Smooth muscle cell (in vitro differentiated cells): ENCODE results near the gene GNAI3. TPM values are rescaled to one million over a fixed set of nuclear protein-coding genes. Genes with fewer than 3 reads are reported as not detected.
A peak's percentile ranks its signal among the peaks of the same experiment; 100 is the strongest.

Source experiments
- DNase-seq: peaks from one replicate; lab custom pipeline; 2025; ENCODE audit not compliant: unreplicated experiment; lab: John Stamatoyannopoulos, UW
- H2AFZ ChIP-seq: fragments of 200-600 bp; sonication (generic); 2 replicates; pipeline ENCODE4 v1.6.0; 2016; ENCODE audit warnings: antibody characterized with exemption, low read depth, mild to moderate bottlenecking
- H3F3A ChIP-seq: fragments of 200-600 bp; sonication (generic); 2 replicates; pipeline ENCODE4 v1.6.0; 2017; ENCODE audit warnings: antibody characterized with exemption, low read depth
- H3K27ac ChIP-seq: fragments of 200-600 bp; sonication (generic); 2 replicates; pipeline ENCODE4 v1.5.1; 2016; ENCODE audit warnings: low read depth, mild to moderate bottlenecking
- H3K27me3 ChIP-seq: fragments of 200-600 bp; sonication (generic); 2 replicates; pipeline ENCODE4 v1.6.1; 2016; ENCODE audit warnings: low read depth, mild to moderate bottlenecking
- H3K36me3 ChIP-seq: fragments of 200-600 bp; sonication (generic); 2 replicates; pipeline ENCODE4 v1.5.1; 2016; ENCODE audit warnings: low read depth
- H3K4me1 ChIP-seq: fragments of 200-600 bp; sonication (generic); 2 replicates; pipeline ENCODE4 v1.5.1; 2016; ENCODE audit warnings: low read depth
- H3K4me2 ChIP-seq: fragments of 200-600 bp; sonication (generic); 2 replicates; pipeline ENCODE4 v1.6.0; 2016; ENCODE audit warnings: mild to moderate bottlenecking
- H3K4me3 ChIP-seq: fragments of 200-600 bp; sonication (generic); 2 replicates; pipeline ENCODE4 v1.5.1; 2016; ENCODE audit warnings: mild to moderate bottlenecking
- H3K79me2 ChIP-seq: fragments of 200-600 bp; sonication (generic); 2 replicates; pipeline ENCODE4 v1.6.0; 2016; ENCODE audit warnings: low read depth, mild to moderate bottlenecking
- H3K9ac ChIP-seq: fragments of 200-600 bp; sonication (generic); 2 replicates; pipeline ENCODE4 v1.6.0; 2016; ENCODE audit warnings: low read depth
- H3K9me3 ChIP-seq: fragments of 200-600 bp; sonication (generic); replicated peaks from 2 replicates; pipeline ENCODE4 v1.5.1; 2016; ENCODE audit warnings: low read depth
- H4K20me1 ChIP-seq: fragments of 200-600 bp; sonication (generic); 2 replicates; pipeline ENCODE4 v1.6.0; 2016; ENCODE audit warnings: low read depth
- CTCF ChIP-seq: fragments of 200-600 bp; sonication (generic); IDR thresholded peaks from 2 replicates; pipeline ENCODE4 v1.5.1; 2017; ENCODE audit warnings: borderline replicate concordance, mild to moderate bottlenecking, antibody characterized with exemption; ENCODE audit not compliant: insufficient read depth, poor library complexity, severe bottlenecking
- WGBS: methylation state at CpG from one replicate; pipeline ENCODE4 v1.1.7; 2016; ENCODE audit warnings: low lambda C conversion rate; 5-methylcytosine and 5-hydroxymethylcytosine counted together
- polyA plus RNA-seq: library from polyadenylated mRNA; unstranded; fragments of >200 nt; fragmentation: Nextera tagmentation; extraction: Ambion mirVana; gene quantifications from 2 replicates; pipeline ENCODE4 v1.2.1, GENCODE V29; 2016
- total RNA-seq: library from RNA; depleted of rRNA; stranded (reverse); fragments of >200 nt; gene quantifications from 2 replicates; pipeline ENCODE4 v1.2.3, GENCODE V29; 2014

GNAI3 gene
- total and polyA plus RNA-seq, 2 experiments from 2014 or later: 11.4 to 15.4 TPM

- H3K9ac ChIP-seq: no peak overlapping the region
- H2AFZ ChIP-seq: no peak overlapping the region
- H3K4me2 ChIP-seq: no peak overlapping the region
- 59% methylated on average over 6 of the region's 6 CpGs for WGBS
- H3K27ac ChIP-seq: no peak overlapping the region
- no peak overlapping the region for H3K4me3 ChIP-seq
- peaks cover 4% of the 10 kb centered on the region for H3K4me1 ChIP-seq
- H4K20me1 ChIP-seq: no peaks in the 10 kb centered on the region
- no peak for DNase-seq
- H3K79me2 ChIP-seq: no peaks in the 10 kb centered on the region
- H3K27me3 ChIP-seq: no peaks in the 10 kb centered on the region
- TF ChIP-seq CTCF: no peak
- H3K36me3 ChIP-seq: no peaks in the 10 kb centered on the region
- no peaks in the 10 kb centered on the region for H3F3A ChIP-seq
- H3K9me3 ChIP-seq: no peaks in the 10 kb centered on the region
These were observed 91.4 kb downstream of the GNAI3 start for GRCh38 chr1:109639841-109640184.

DNA sequence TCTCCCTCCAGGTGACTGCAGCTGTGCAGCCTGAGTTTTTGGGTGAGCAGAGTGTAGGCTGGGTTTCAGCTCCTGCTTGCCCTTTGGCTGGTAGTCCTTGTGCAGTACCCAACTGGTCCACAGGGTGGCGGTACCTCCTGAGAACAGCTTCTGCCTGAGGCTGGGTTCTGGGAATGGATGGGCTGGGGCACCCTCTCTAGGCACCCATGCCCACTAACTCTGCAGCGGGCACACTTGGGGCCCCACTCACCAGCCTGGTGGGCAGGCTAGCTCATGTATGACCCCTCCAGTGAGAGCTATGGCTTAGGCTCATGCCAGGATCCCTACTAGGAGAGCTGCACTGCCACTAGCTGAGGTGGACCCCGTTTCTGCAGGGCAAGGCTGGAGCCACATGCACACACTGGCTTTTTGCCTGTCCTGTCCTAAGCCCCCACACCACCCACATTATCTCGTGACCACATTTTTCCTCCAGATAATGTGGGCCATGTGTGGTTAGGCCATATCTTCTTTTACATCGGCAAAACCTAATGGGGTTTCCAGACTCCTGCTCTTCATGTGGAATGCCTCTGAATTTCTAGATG lies 92.0 kb downstream of the GNAI3 start:
- WGBS: 20% methylated on average over 5 of the region's 5 CpGs

GRCh38 chr1:109641078-109641740 lies 92.8 kb downstream of the GNAI3 start:
- H3K9me3 ChIP-seq: no peaks in the 10 kb centered on the region
- H3K27me3 ChIP-seq: no peaks in the 10 kb centered on the region
- no peak overlapping the region for H3K9ac ChIP-seq
- H3K4me2 ChIP-seq: no peak overlapping the region
- no peak overlapping the region for H3K27ac ChIP-seq
- H3K79me2 ChIP-seq: no peaks in the 10 kb centered on the region
- TF ChIP-seq CTCF: no peak
- WGBS: 85% methylated on average over 2 of the region's 2 CpGs
- no peaks in the 10 kb centered on the region for H3K4me1 ChIP-seq
- H3K4me3 ChIP-seq: no peak overlapping the region
- no peaks in the 10 kb centered on the region for H3F3A ChIP-seq
- H4K20me1 ChIP-seq: no peaks in the 10 kb centered on the region
- no peaks in the 10 kb centered on the region for H3K36me3 ChIP-seq
- DNase-seq: no peak
- H2AFZ ChIP-seq: no peak overlapping the region

More for the DNA sequence above, 92.0 kb downstream of the GNAI3 start:
- Histone ChIP-seq H2AFZ (no peak overlapping the region), H3K27ac (no peak overlapping the region), H3K4me1 (peaks cover 4% of the 10 kb centered on the region), H3K4me3 (no peak overlapping the region), H4K20me1 (no peaks in the 10 kb centered on the region), H3K27me3 (no peaks in the 10 kb centered on the region), H3K4me2 (no peak overlapping the region), H3K9ac (no peak overlapping the region), H3F3A (no peaks in the 10 kb centered on the region), H3K36me3 (no peaks in the 10 kb centered on the region), H3K9me3 (no peaks in the 10 kb centered on the region), H3K79me2 (no peaks in the 10 kb centered on the region)
- DNase-seq: peak; percentile 70
- peak; percentile 87 for TF ChIP-seq CTCF

DNA sequence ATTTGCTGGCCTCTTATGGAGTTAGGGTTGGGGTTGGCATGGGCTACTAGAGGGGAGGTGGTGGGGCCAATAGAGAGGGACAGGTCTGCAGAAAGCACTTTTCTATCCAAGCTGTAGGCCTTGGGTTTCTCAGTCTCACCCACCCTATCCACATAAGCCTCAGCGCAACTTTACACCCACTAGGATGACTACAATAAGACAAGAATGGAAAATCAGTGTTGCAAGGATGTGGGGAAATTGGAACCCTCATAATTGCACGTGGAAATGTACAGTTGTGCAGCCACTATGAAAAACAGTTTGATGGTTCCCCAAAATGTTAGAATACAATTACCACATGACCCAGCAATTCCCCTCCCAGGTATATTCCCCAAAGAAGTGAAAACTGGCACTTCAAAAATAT lies 93.4 kb downstream of the GNAI3 start:
- Histone ChIP-seq H3K36me3 (no peaks in the 10 kb centered on the region), H4K20me1 (no peaks in the 10 kb centered on the region), H3K4me3 (no peak overlapping the region), H3K27ac (no peak overlapping the region), H3F3A (no peaks in the 10 kb centered on the region), H3K4me2 (no peak overlapping the region), H2AFZ (no peak overlapping the region), H3K4me1 (no peaks in the 10 kb centered on the region), H3K9ac (no peak overlapping the region), H3K79me2 (no peaks in the 10 kb centered on the region), H3K27me3 (no peaks in the 10 kb centered on the region), H3K9me3 (no peaks in the 10 kb centered on the region)
- no peak for TF ChIP-seq CTCF
- 70% methylated on average over 2 of the region's 2 CpGs for WGBS
- DNase-seq: no peak
